ENCODE results near the gene SLC26A8.
"Not testable (repeated sequence)": the region's sequence is repeated elsewhere in the genome, so short reads cannot be mapped to it uniquely, and the experiment has no call there.

The SLC26A8 gene

DNA sequence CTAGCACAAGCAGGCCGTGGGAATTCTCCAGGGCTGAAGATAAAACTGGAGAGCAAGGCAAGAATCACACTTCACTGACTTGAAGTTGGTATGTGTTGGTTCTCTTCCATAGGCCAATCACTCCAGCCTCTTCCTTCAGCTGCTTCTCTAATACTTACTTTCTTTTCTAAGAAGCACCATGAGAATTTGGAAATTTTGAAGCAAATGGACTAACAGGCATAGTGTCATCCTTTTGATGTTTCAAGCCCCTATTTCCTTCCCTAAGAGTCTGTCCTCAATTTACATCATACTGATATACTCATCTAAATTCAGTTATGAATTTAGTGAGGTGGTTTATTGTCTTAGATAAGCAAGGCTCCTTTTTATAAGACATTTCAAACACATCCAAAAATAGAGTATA lies 24.0 kb downstream of the SLC26A8 start:
- no peak for DNase-seq

GRCh38 chr6:35993150-35993549 lies 31.3 kb downstream of the SLC26A8 start:
- no peak for DNase-seq

DNA sequence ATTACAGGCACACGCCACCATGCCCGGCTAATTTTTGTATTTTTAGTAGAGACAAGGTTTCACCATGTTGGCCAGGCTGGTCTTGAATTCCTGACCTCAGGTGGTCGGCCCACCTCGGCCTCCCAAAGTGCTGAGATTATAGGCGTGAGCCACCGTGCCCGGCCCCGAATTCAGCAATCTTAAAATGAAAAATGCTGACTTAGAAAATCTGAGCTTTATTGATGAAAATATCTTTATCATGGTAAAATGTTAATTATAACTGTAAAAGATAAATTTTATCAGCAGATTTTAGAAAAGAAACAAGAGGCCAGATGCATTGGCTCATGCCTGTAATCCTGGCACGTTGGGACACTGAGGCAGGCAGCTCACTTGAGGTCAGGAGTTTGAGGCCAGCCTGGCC lies 36.4 kb downstream of the SLC26A8 start:
- not testable (repeated sequence) for DNase-seq

DNA sequence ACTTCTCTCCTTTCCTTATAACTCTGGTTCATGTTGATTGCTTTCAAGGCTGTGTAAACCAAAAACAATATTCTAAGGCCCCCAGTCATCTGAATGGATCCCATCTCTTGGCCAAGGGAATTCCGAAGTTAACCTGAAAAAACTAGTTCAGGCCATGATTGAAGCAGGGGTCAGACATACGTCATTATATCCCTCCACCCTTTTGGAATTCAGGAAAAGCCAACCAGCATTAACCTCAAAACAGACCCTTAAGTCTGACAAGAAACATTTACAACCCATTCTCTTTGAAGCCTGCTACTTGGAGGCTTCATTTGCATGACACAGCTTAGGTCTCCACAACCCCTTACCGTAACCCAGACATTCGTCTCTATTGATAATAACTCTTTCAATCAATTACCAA lies 39.7 kb downstream of the SLC26A8 start:
- DNase-seq, result no peak

DNA sequence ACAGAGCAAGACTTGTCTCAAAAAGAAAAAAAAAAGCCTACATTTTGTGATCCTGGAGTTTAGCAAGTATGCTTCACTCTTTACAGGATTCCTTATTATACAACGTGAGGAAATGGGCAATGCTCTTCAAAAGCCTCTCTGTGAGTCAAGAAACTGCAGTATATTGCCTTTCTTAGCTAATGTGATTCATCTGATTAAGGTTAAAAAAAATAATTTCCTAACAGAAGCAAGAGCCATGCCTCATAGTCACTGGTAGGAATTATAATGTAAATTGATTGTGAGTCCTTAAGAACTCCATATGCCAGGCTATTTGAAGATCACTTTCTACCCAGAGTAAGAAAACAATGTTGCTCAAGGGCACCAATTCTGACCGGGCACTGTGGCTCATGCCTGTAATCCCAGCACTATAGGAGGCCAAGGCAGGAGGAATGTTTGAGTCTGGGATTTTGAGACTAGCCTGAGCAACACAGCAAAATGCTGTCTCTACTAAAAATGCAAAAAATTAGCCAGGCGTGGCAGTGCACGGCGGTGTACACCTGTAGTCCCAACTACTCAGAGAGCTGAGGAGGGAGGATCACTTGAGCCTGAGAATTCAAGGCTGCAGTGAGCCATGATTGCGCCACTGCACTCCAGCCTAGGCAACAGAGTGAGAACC lies 43.3 kb downstream of the SLC26A8 start:
- no peak for DNase-seq

DNA sequence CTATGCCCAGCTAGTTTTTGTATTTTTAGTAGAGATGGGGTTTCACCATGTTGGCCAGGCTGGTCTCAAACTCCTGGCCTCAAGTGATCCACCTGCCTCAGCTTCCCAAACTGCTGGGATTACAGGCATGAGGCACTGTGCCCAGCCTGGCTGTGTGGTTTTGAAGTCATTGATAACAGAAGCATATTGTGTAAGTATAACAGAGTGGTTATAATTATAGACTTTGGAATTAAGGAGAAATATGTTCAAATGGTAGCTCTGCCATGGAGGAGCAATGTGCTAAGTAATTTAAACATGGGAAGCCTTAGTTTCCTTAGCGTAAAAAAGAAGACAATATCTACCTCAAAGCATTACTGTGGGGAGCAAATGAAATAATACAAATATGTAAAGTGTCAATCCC lies 44.3 kb downstream of the SLC26A8 start:
- not testable (repeated sequence) for DNase-seq

DNA sequence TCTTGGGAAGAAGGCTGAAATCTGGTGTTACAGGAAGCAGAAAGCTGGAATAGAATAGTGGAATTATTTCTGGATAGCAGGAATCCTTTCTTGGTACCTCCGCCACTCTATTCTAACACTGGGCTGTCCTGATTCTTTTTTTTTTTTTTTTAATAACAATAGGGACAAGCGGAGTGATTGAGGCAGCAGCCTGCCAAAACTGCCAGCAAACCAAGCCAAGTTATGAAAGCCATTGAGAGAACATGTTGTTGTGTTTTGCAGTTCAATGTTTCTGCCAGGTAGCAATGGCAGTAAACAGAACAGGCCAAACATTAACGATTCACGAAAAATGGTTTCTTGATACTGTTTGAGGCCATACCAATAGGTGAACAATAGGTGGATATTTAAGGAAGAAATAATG lies 47.1 kb downstream of the SLC26A8 start:
- DNase-seq, result no peak

GRCh38 chr6:35973670-35974222 lies 50.7 kb downstream of the SLC26A8 start:
- DNase-seq, result peak; percentile 36 to 57

- no peak for DNase-seq
These were observed 51.7 kb downstream of the SLC26A8 start for GRCh38 chr6:35972471-35973367.

DNA sequence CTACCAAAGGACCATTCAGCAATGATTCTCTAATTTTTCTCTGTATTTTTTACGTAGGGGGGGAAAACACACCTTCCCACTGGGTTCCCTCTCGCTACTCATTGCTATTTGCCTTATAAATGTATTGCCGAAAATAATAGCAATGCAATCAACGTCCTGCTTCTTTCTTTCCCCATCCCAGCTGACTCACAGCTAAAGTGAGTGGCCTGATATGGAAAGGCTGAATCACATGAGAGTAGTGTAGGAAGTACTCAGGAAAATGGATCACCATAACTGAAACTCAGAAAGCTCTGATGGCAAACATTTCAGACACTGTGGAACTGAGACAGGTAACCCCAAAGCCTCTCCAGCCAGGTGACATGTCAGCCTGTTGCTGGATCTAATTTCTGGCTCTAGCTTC lies 54.3 kb downstream of the SLC26A8 start:
- no peak for DNase-seq

DNA sequence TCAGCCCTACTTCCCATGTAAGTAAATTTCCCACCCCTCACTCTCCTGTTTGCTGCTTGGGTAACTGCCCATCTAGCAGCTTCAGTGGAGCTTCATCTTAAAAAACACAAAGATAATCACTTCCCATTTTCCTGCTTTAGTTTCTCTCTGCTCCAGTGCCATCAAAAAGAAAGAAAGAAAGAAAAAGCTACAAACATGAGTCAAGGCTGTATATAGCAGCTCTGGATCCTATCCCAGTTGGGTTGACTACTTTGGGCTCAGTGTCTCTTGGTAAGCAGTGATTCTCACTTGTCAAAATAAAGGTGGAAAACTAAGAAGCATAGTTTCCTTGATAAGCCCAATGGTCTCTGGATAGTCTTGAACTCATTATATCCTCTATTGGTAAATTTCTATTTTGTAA lies 54.8 kb downstream of the SLC26A8 start:
- DNase-seq, result no peak

GRCh38 chr6:35968821-35969220 lies 55.6 kb downstream of the SLC26A8 start:
- DNase-seq, result no peak

- DNase-seq, result no peak
These were observed 57.2 kb downstream of the SLC26A8 start for GRCh38 chr6:35967076-35967774.

- no peak for DNase-seq
These were observed 61.5 kb downstream of the SLC26A8 start for GRCh38 chr6:35962779-35963560.

DNA sequence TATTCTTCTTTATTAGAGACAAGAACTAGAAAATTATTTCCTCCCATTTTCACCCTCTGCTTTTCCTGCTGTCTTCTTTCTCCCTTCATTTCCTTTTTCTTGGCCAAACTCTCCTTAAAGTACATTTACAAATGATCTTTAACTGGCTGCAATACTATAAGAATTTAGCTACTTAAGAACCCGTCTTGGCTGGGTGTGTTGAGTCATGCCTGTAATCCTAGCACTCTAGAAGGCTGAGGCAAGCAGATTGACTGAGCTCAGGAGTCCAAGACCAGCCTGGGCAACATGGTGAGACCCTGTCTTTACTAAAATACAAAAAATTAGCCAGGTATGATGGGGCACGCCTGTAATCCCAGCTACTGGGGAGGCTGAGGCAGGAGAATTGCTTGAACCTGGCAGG lies 64.3 kb downstream of the SLC26A8 start:
- no peak for DNase-seq

- peak in 1 of 2 experiments; percentile 24 for DNase-seq
These were observed 68.5 kb downstream of the SLC26A8 start for GRCh38 chr6:35955970-35956369.

DNA sequence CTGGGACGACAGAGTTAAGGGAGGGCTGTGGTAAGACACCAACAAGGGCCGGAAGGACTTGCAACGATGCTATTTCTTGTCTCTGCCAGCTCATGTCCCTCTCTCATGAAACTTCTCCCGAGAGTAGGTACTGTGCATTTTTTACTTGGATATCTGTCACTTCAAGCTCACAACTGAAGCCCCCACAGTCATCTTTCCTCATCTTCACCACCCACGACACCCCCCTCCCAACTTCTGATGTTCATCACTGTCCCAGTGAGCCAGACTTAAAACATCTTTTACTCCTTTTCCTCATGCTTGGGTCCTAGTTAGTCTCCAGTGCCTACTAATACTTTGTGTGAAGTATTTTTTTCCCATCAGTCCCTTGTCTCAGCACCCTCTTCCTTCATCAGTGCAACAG lies 68.9 kb downstream of the SLC26A8 start:
- DNase-seq, result no peak

GRCh38 chr6:35955071-35955470 lies 69.4 kb downstream of the SLC26A8 start:
- DNase-seq, result no peak

- no peak for DNase-seq
These were observed 70.1 kb downstream of the SLC26A8 start for GRCh38 chr6:35954333-35954732.

DNA sequence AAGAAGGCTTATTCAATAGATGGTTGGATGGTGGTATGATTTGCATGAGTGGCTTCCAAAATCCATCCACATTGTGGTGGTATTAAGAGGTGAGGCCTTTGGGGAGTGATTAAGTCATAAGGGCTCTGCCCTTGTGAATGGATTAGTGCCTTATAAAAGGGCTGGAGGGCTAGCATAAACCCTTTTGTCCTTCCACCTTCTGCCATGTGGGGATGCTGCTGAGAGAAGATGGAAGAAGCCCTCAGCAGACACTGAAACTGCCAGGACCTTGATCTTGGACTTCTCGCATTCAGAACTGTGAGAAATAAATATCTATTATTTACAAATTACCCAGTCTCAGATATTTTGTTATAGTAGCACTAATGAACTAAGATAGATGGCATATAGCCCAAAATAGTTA lies 75.7 kb downstream of the SLC26A8 start:
- DNase-seq, result no peak

DNA sequence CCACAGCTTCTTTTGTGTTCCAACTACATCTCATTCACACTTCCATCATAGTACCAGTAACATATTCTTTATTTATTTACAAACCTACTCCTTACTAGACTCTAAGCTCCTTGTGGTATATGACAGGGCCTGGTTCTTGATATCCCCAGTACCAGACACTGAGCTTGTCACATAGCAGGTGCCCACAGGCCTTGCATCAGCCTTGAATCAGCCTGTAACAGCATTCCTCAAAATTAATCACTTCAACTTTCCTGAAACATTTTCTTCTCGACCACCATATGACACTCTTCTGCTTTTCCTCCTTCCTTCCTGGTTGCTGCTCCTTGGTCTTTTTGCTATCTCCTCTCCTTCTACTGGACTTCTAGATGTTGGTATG lies 78.8 kb downstream of the SLC26A8 start:
- no peak for DNase-seq

GRCh38 chr6:35943390-35943789 lies 81.1 kb downstream of the SLC26A8 start:
- DNase-seq, result no peak

DNA sequence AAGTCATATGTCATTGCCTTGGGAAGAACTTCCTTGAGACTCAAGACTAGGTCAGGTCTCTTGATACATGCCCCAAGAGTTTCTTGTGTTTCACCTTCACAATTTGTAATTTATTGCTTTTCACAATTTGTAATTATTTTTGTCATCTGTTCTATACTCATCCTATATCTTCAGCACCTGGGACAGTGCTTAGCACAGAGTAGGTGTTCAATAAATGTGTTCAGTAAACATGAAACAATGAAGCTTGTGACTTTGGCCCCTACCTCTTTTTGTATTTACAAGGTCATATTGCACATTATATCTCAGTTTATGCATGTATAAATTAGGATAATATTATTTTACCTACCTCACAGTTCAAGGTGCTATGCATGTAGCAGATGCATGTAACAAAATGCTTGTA lies 82.1 kb downstream of the SLC26A8 start:
- DNase-seq, result no peak

All from activated CD4-positive, alpha-beta T cell treated with anti-CD3 and anti-CD28 coated beads, Interleukin-2, amount 50 U/mL, for 48 hours (primary cell).